Measurements from ENCODE around the gene CCDC34.

CCDC34 gene

GRCh38 chr11:27361649-27362431 lies 1.2 kb downstream of the CCDC34 start:
- H3K27me3 ChIP-seq (ENCODE audit: control insufficient read depth, insufficient read depth, low read length), result no peaks in the 10 kb centered on the region
- H3K36me3 ChIP-seq (ENCODE audit: control insufficient read depth, insufficient read depth, low read length), result 0 out of 2 replicates have a peak, but pooled peaks cover 2% of the 10 kb centered on the region
- H3K9ac ChIP-seq (ENCODE audit: low read depth, low read length), result no peak overlapping the region
- no peaks in the 10 kb centered on the region for H3K9me3 ChIP-seq (ENCODE audit: control insufficient read depth, insufficient read depth, low read length)
- peak overlapping the region; percentile 96 for H3K4me3 ChIP-seq (ENCODE audit: low read depth, low read length)
- peaks cover 25% of the 10 kb centered on the region for H3K4me1 ChIP-seq (ENCODE audit: control insufficient read depth, insufficient read depth, low read length)
- no peak overlapping the region for H3K27ac ChIP-seq (ENCODE audit: low read depth, low read length)

- H3K27ac ChIP-seq (ENCODE audit: low read depth, low read length), result no peak overlapping the region
- no peak overlapping the region for H3K4me3 ChIP-seq (ENCODE audit: low read depth, low read length)
- no peaks in the 10 kb centered on the region for H3K27me3 ChIP-seq (ENCODE audit: control insufficient read depth, insufficient read depth, low read length)
- H3K36me3 ChIP-seq (ENCODE audit: control insufficient read depth, insufficient read depth, low read length), result no peaks in the 10 kb centered on the region
- no peak overlapping the region for H3K9ac ChIP-seq (ENCODE audit: low read depth, low read length)
- H3K9me3 ChIP-seq (ENCODE audit: control insufficient read depth, insufficient read depth, low read length), result no peaks in the 10 kb centered on the region
- H3K4me1 ChIP-seq (ENCODE audit: control insufficient read depth, insufficient read depth, low read length), result peaks cover 27% of the 10 kb centered on the region
Observed at GRCh38 chr11:27358296-27358695, 4.7 kb downstream of the CCDC34 start.

GRCh38 chr11:27357250-27357649 lies 5.8 kb downstream of the CCDC34 start:
- H3K9me3 ChIP-seq (ENCODE audit: control insufficient read depth, insufficient read depth, low read length), result no peaks in the 10 kb centered on the region
- H3K4me3 ChIP-seq (ENCODE audit: low read depth, low read length), result no peak overlapping the region
- peaks cover 34% of the 10 kb centered on the region for H3K4me1 ChIP-seq (ENCODE audit: control insufficient read depth, insufficient read depth, low read length)
- H3K9ac ChIP-seq (ENCODE audit: low read depth, low read length), result no peak overlapping the region
- H3K27ac ChIP-seq (ENCODE audit: low read depth, low read length), result no peak overlapping the region
- H3K27me3 ChIP-seq (ENCODE audit: control insufficient read depth, insufficient read depth, low read length), result no peaks in the 10 kb centered on the region
- H3K36me3 ChIP-seq (ENCODE audit: control insufficient read depth, insufficient read depth, low read length), result no peaks in the 10 kb centered on the region

- Histone ChIP-seq H3K9ac (ENCODE audit: low read depth, low read length) (no peak overlapping the region), H3K4me3 (ENCODE audit: low read depth, low read length) (no peak overlapping the region), H3K36me3 (ENCODE audit: control insufficient read depth, insufficient read depth, low read length) (no peaks in the 10 kb centered on the region), H3K9me3 (ENCODE audit: control insufficient read depth, insufficient read depth, low read length) (no peaks in the 10 kb centered on the region), H3K27ac (ENCODE audit: low read depth, low read length) (no peak overlapping the region), H3K27me3 (ENCODE audit: control insufficient read depth, insufficient read depth, low read length) (no peaks in the 10 kb centered on the region), H3K4me1 (ENCODE audit: control insufficient read depth, insufficient read depth, low read length) (peaks cover 28% of the 10 kb centered on the region)
Observed at GRCh38 chr11:27356624-27357222, 6.3 kb downstream of the CCDC34 start.

GRCh38 chr11:27355575-27356104 lies 7.4 kb downstream of the CCDC34 start:
- H3K27ac ChIP-seq (ENCODE audit: low read depth, low read length), result no peak overlapping the region
- H3K4me3 ChIP-seq (ENCODE audit: low read depth, low read length), result no peak overlapping the region
- no peaks in the 10 kb centered on the region for H3K36me3 ChIP-seq (ENCODE audit: control insufficient read depth, insufficient read depth, low read length)
- H3K27me3 ChIP-seq (ENCODE audit: control insufficient read depth, insufficient read depth, low read length), result no peaks in the 10 kb centered on the region
- H3K9ac ChIP-seq (ENCODE audit: low read depth, low read length), result no peak overlapping the region
- no peaks in the 10 kb centered on the region for H3K9me3 ChIP-seq (ENCODE audit: control insufficient read depth, insufficient read depth, low read length)
- H3K4me1 ChIP-seq (ENCODE audit: control insufficient read depth, insufficient read depth, low read length), result peaks cover 39% of the 10 kb centered on the region

GRCh38 chr11:27354359-27354965 lies 8.6 kb downstream of the CCDC34 start:
- Histone ChIP-seq H3K36me3 (ENCODE audit: control insufficient read depth, insufficient read depth, low read length) (no peaks in the 10 kb centered on the region; the same call in 1 of the 2 replicates), H3K9me3 (ENCODE audit: control insufficient read depth, insufficient read depth, low read length) (no peaks in the 10 kb centered on the region), H3K4me1 (ENCODE audit: control insufficient read depth, insufficient read depth, low read length) (peaks cover 45% of the 10 kb centered on the region), H3K4me3 (ENCODE audit: low read depth, low read length) (no peak overlapping the region), H3K9ac (ENCODE audit: low read depth, low read length) (no peak overlapping the region), H3K27me3 (ENCODE audit: control insufficient read depth, insufficient read depth, low read length) (no peaks in the 10 kb centered on the region), H3K27ac (ENCODE audit: low read depth, low read length) (peak overlapping the region; percentile 43)

- no peaks in the 10 kb centered on the region for H3K9me3 ChIP-seq (ENCODE audit: control insufficient read depth, insufficient read depth, low read length)
- H3K36me3 ChIP-seq (ENCODE audit: control insufficient read depth, insufficient read depth, low read length), result no peaks in the 10 kb centered on the region; the same call in 1 of the 2 replicates
- no peak overlapping the region for H3K27ac ChIP-seq (ENCODE audit: low read depth, low read length)
- H3K27me3 ChIP-seq (ENCODE audit: control insufficient read depth, insufficient read depth, low read length), result no peaks in the 10 kb centered on the region
- peaks cover 47% of the 10 kb centered on the region for H3K4me1 ChIP-seq (ENCODE audit: control insufficient read depth, insufficient read depth, low read length)
- no peak overlapping the region for H3K4me3 ChIP-seq (ENCODE audit: low read depth, low read length)
- H3K9ac ChIP-seq (ENCODE audit: low read depth, low read length), result no peak overlapping the region
Observed at GRCh38 chr11:27353593-27354358, 9.2 kb downstream of the CCDC34 start.

- Histone ChIP-seq H3K4me3 (ENCODE audit: low read depth, low read length) (no peak overlapping the region), H3K36me3 (ENCODE audit: control insufficient read depth, insufficient read depth, low read length) (no peaks in the 10 kb centered on the region; the same call in 1 of the 2 replicates), H3K27ac (ENCODE audit: low read depth, low read length) (peak overlapping the region; percentile 31), H3K4me1 (ENCODE audit: control insufficient read depth, insufficient read depth, low read length) (peaks cover 52% of the 10 kb centered on the region), H3K9ac (ENCODE audit: low read depth, low read length) (no peak overlapping the region), H3K27me3 (ENCODE audit: control insufficient read depth, insufficient read depth, low read length) (no peaks in the 10 kb centered on the region), H3K9me3 (ENCODE audit: control insufficient read depth, insufficient read depth, low read length) (no peaks in the 10 kb centered on the region)
Observed at GRCh38 chr11:27352781-27353180, 10.2 kb downstream of the CCDC34 start.

- H3K27ac ChIP-seq (ENCODE audit: low read depth, low read length), result peak overlapping the region; percentile 92
- H3K36me3 ChIP-seq (ENCODE audit: control insufficient read depth, insufficient read depth, low read length), result no peaks in the 10 kb centered on the region; the same call in 1 of the 2 replicates
- no peaks in the 10 kb centered on the region for H3K9me3 ChIP-seq (ENCODE audit: control insufficient read depth, insufficient read depth, low read length)
- no peak overlapping the region for H3K9ac ChIP-seq (ENCODE audit: low read depth, low read length)
- H3K4me1 ChIP-seq (ENCODE audit: control insufficient read depth, insufficient read depth, low read length), result peaks cover 67% of the 10 kb centered on the region
- no peaks in the 10 kb centered on the region for H3K27me3 ChIP-seq (ENCODE audit: control insufficient read depth, insufficient read depth, low read length)
- H3K4me3 ChIP-seq (ENCODE audit: low read depth, low read length), result no peak overlapping the region
Observed at GRCh38 chr11:27350511-27350910, 12.5 kb downstream of the CCDC34 start.

GRCh38 chr11:27349919-27350318 lies 13.1 kb downstream of the CCDC34 start:
- Histone ChIP-seq H3K9me3 (ENCODE audit: control insufficient read depth, insufficient read depth, low read length) (no peaks in the 10 kb centered on the region), H3K4me1 (ENCODE audit: control insufficient read depth, insufficient read depth, low read length) (peaks cover 65% of the 10 kb centered on the region), H3K4me3 (ENCODE audit: low read depth, low read length) (no peak overlapping the region), H3K27me3 (ENCODE audit: control insufficient read depth, insufficient read depth, low read length) (no peaks in the 10 kb centered on the region), H3K9ac (ENCODE audit: low read depth, low read length) (no peak overlapping the region), H3K36me3 (ENCODE audit: control insufficient read depth, insufficient read depth, low read length) (no peaks in the 10 kb centered on the region; the same call in 1 of the 2 replicates), H3K27ac (ENCODE audit: low read depth, low read length) (peak overlapping the region; percentile 92)

Measured in HUES48 (cell line).